Bronchial smooth muscle cell (primary cell): ENCODE measurements around the gene CCDC90B. TPM values are rescaled to one million over a fixed set of nuclear protein-coding genes. Genes with fewer than 3 reads are reported as not detected.

Experiments used
- total RNA-seq: library from RNA; depleted of rRNA; stranded (reverse); fragments of >200 nt; gene quantifications from 2 replicates; pipeline ENCODE4 v1.2.1, GENCODE V29; 2014

CCDC90B gene, protein sequence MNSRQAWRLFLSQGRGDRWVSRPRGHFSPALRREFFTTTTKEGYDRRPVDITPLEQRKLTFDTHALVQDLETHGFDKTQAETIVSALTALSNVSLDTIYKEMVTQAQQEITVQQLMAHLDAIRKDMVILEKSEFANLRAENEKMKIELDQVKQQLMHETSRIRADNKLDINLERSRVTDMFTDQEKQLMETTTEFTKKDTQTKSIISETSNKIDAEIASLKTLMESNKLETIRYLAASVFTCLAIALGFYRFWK
- 66.4 and 78.9 TPM in 2 replicates for total RNA-seq

DNA sequence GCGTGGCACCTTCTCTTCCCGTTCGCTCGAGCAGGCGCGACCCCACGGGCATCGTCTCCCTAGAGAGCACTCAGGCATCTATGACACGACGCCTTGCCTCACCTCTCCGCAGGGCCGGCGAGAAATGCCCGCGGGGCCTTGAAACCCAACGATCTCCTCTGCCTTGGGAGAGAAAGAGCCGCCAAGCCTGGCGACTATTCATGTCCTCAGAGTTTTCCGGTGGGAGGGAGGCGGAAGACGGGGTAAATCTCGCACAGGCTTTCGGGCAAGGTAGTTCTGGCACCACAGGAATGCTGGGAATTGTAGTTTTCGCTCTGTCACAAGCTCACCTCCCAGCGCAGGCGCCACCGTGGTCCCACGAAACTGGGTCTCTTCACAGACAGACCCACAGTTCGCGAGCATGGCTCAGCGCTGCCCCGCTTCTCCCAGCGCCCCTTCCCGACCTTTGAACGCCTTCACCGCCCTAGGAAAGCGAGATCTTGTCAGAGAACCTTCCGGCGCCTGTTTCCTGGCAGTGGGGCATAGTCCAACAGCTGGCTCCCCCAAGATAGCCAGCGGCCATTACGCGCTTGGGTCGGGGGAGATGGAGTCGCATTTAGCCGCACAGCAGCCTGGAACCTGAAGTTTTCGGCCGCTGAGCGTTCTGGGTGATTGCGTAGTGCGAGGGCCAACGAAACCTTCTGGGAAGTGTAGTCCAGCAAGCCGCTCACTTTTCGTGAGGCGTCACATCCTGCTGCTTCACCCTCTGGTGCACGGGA, at the start of gene CCDC90B:
TSS of gene CCDC90B (minus strand) at position 597 of the 758 bp plus-strand sequence. CDS start at position 202, 395 bp downstream.

Other genes with a start within 250 kb of the CCDC90B start
- 15.7 and 19.1 TPM in 2 replicates for gene RAB30, start 214.5 kb downstream of the CCDC90B start, total RNA-seq
- gene PCF11, start 129.2 kb downstream of the CCDC90B start, total RNA-seq = 30.4 and 30.7 TPM in 2 replicates
- 12.1 and 12.7 TPM in 2 replicates for gene ANKRD42, start 92.7 kb downstream of the CCDC90B start, total RNA-seq